Esophagus mucosa (tissue), 1 donor: ENCODE data around the gene LMO1. TPM values are rescaled to one million over a fixed set of nuclear protein-coding genes. Genes with fewer than 3 reads are reported as not detected.
A peak's percentile ranks its signal among the peaks of the same experiment; 100 is the strongest.

Experiments used
- ATAC-seq: fragments of 200-7000 bp; cut with Tn5 transposase; one replicate; pipeline ENCODE4 v1.9.1; 2020
- total RNA-seq: library from RNA; stranded (reverse); gene quantifications from one replicate; pipeline ENCODE4 v1.2.4, GENCODE V29; 2023
- donor health status: DM: yes; HTN: yes; CAD: no.

The LMO1 gene
- total RNA-seq, 1 donor from 2014 or later: not detected

DNA sequence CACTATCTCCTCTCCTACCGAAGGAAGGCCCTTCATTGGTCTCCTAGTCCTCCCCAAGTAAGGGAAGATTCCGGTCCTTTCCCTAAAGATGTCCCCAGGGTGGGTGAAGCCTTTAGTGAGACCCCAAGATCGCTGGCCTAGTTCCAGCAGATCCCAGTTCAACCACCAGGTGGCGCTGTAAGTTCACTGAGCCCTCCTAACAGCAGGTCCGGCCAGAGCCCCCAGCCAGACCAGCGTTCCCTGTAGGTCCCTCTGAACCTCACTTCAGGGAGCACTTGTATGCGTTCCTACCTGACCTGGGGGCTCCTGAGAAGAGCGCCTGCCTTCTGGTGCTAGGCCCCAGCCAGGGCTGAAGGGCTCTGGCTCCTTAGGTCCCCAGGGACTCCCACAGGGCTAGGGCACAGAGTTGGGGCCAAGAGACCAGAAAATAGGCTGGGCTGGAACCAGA lies 38.1 kb downstream of the LMO1 start:
- ATAC-seq: no peak

DNA sequence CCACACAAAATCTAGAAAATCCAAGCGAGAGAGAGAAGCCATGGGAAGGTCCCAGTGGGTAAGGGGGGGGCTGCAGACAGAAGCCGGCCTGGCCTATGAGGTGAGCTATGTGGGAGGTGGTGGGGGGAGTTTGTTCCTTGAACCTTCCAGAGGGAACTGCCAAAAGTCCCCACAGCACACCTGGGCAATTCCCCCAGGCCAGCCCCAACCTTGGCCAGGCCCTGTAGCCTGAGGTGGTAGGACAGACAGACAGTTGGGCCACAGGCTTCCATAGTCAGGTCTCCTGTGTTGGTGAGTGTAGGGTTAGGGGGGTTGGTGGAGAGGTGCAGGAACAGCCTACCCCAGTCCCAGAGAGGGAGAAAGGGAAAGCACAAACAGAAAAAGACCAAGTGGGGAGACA lies 39.0 kb downstream of the LMO1 start:
- ATAC-seq: no peak

DNA sequence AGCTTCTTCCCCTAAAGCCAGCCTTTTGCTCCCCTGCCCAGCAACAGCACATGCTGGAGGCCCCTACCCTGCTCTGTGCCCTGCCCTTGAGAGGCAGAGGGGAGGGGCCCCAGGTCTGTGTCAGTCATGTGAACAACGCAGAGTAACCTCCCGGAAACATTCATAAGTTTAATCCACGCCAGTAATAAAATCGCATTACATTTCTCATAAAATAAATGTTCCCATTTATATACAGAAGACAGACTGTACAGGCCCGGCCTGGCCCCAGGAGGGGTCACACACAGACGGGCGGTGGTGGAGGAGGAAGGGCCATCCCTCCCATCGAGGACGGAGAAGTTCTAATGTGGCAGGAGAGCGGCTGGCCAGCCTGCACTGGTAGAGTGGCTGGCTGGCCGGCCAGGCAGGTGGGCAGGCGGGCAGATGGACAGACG lies 39.5 kb downstream of the LMO1 start:
- ATAC-seq: no peak

DNA sequence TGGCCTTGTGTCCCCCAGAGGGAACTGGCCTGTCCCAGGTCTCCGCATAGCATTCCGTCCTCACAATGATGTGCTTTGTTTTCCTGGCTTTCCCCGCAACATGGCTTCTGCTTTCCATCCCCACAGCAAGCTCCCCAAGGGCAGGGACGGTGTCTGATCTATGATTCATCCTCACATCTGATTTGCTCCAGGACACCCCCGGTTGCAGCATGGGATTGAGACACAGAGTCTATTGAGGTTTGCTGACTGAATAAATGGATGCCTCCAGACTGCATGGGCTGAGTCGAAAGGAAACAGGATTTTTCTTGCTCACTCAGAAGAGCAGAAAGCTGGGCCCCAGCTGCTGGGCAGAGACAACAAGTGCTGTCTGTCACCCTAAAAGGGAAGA lies 40.2 kb downstream of the LMO1 start:
- no peak for ATAC-seq

DNA sequence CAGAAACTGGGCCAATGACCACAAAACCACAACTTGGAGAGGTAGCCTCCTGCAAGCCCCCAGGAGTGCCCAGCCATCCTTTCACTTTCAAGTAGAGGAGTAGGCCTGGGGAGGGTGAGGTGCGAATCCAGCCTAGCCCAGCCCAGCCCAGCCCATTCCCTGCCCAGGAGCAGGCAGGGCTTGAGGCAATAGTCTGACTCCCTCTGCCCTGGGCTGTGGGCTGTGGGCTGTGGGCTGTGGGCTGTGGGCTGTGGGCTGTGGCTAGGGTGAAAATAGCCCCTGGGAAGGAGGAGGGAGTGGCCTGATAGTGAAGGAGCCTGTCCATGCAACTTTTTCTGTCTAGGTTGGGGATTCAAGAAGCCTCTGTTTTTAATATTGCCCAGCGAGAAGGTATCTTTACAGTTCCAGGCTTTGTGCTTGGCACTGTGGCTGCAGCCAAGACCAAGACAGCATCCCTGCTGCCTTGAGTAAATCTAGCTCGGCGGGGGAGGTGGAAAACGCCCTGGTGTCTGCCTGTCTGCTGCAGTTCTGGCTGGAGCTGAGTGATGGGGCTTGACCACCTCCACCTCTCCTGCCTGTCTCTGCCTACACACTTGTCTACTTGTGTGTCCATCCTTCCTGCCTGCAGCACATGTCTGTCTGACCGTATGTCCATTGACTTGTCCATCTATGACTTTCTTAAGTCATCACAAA lies 40.7 kb downstream of the LMO1 start:
- ATAC-seq: no peak

DNA sequence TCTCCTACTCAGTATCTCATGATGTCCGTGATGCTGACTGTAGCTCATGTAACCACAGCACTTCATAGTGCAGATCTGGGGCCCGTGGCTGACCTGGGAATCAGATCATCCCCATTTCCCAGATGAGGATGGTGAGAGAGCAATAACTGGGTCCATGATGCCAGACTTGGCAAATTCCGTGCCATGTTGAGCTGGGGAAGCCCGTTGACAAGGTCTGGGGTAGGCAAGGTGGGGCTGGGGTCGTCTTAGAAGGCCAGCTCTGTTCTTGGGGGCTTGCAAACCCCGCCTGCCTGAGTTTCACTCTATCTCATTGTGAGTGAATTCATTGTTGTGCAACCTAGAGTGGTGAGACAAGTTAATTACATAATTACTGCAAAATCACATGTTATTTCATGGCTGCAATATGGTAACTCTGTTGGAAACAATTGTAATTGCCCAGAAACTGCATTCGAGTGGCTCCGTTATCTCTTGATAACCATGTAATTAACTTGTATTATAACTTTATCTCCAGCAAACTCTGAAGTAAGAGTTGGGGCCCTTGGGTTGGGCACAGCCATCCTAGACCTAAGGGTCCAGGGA lies 41.7 kb downstream of the LMO1 start:
- no peak for ATAC-seq

DNA sequence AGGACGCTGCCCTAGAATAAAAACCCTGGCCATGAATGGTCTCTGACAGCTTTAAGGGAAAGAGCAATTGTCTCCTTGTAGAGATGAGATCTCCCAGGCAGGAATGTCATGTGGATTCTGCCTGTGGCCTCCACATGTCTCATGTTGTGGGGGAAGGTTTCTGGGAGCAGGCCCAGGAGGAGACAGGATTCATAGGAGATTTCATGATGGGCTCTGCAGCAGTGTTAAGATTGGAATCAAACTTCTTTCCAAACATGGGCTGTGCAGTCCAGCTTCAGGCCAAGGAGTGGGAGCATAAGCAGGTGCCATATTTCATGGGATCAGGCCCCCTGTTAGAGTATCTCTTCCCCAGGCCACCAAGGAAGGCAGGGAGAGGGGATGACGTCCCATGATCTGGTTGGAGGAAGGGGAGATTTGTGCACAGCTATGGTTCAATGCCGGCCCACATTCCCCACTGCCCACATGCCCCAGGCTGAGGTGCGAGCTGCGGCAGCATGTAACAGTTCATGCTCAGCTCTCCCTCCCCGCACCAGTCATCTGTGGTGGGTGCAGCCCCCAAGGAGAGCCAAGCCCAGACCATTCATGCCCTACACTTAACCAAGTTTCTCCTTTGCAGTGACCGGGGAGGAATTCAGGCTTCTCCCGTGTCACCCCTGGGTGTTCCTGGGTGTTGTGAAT lies 42.5 kb downstream of the LMO1 start:
- ATAC-seq: no peak

DNA sequence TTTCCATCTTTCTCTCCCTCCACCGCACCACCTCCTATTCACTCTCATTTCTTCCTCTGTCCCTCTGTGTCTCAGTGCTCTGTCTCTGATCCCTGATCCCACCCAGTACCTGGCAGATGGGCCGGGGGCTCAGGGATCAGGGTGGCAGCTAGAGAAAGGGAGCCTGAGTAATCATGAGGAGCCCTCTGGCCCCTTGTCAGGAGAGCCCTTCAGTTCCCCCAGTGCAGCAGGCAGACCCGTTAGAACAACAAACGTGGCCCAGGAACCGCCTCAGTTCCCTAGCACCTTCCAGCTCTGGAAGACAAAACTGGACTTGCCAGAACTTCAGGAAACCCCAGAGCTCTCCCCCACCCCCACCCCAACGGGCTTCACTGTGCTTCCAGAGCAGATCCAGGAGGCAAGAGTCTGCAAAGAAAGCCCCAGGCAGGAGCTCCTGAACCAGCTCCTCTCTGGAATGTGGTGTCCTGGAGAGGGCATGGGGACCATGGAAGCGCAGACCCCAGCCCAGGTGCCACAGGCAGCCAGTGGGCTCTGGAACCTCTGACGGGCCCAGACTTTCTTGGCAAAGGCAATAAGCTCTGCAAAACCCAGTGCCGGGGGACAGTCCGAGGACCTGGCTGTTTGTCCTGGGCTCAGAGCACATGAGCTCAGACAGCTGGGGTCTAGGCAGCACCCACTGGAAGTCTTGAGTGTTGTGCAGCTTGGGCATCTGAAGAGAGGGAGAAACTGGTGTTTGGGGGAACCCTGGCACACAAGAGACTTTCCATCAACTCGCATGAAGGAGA lies 43.2 kb downstream of the LMO1 start:
- no peak for ATAC-seq

DNA sequence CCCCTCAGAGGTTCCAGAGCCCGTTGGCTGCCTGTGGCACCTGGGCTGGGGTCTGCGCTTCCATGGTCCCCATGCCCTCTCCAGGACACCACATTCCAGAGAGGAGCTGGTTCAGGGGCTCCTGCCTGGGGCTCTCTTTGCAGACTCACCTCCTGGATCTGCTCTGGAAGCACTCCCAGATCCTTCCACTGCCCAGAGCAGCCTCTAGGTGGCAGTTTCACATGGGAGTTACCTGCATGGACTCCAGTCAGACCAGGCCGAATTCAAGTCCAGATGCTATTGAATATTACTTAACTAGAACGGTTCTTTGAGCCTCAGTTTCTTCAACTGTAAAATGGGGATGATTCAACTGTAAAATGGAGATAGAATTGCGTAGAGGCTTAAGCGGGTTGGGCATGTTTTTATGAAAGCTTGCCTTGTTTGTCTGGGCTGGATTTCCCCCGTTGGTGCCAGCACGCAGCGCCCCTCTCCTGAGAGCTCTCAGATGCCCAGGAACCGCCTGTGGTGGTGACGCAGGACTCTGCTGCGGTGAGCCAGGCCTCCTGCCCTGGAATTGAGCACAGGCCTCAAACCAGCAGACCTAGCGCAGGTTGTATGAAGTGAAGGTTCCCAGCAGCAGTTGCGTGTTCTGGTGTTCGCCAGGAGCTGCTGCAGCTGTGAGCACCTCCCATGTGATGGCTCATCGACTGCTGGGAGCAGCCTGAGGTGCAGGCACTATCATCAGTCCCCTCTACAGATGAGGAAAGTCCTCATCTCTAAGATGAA lies 44.2 kb downstream of the LMO1 start:
- peak; percentile 57 for ATAC-seq

DNA sequence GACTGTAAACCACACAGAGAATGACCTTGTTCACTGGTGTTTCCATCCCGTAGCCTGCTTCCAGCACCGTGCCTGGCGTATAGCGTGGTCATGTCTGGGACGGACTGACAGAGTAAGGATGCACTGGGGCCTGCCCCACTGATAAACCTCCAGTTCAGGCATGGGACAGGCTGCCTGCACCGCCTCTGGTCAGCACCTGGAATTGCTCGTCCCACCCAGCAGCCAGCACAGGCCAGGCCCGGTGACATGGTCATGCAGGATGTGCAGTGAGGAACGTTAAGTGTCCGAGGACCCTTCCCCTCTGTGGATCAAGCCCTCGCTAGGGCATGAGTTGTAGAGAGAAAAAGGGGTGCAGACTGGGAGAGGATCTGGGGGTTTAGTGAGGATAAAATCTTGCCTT lies 44.8 kb downstream of the LMO1 start:
- ATAC-seq: no peak

DNA sequence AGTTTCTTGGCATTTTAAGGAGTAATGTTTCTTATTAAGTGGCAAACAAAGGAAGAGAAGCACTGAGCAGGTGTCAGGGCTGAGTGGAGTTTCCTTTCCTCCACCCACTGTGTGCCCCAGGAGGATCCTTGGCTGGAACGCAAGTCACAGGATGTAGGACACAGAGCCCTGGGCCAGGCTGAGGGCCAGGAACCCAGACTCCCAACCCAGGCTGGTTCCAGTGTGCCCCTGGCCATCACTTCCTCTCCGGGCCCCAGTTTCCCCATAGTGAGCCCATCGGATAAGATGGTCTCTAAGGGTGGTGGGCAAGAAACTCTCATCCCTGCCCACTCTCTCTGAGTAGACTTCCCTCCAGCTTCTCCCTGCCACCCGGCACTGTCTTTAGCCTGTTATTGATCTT lies 45.3 kb downstream of the LMO1 start:
- no peak for ATAC-seq

DNA sequence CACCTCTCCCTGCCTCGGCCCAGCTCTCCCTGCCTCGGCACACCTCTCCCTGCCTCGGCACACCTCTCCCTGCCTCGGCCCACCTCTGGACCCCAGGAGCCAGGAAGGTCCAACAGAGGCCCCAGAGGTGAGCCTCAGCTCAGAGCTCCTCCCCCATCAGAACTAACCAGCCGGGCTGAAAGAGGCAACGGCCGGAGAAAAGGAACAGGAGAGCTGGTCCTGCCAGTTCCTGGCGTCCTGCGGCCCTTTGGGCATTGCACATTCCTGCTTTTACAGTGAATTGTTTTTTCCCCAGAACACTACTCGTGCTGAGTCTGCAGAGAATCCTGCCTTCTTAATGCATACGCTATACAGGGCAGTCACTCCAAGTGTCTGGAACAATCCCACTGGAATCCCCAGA lies 45.8 kb downstream of the LMO1 start:
- no peak for ATAC-seq

DNA sequence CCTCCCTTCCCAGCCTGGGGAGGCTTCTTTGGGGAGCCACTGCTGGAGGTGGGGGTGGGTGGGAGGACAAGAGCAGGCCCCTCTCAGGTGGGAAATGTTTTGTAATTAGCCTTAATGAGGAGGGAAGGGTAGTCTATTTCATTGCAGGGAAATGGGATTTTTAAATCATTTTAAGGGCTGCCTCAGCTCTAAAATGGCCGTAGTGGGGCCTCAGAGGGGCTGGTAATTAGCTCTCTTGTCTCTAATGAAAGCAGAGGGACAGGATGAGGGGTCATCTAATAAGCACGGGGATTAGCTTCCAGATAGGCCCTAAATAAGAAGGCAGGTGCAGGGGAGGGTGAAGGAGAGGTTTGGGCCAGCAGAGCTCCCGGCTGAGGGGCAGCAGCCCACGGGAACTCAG lies 46.5 kb downstream of the LMO1 start:
- no peak for ATAC-seq

DNA sequence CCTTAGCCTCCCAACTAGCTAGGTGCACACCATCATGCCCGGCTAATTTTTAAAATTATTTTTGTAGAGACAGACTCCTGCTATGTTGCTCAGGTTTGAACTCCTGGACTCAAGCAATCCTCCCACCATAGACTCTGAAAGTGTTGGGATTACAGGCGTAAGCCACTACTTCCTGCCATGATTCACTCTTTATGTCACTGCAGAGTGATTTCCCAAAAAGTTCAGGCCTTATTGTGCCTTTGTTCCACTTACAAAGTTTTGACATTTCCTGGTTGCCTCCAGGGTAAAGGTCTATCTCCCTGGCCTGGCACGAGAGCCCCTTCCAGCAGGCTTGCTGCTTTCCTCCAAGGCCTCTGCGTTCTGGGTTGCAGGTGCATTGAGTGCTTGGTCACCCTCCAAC lies 50.3 kb downstream of the LMO1 start:
- ATAC-seq: peak; percentile 33

DNA sequence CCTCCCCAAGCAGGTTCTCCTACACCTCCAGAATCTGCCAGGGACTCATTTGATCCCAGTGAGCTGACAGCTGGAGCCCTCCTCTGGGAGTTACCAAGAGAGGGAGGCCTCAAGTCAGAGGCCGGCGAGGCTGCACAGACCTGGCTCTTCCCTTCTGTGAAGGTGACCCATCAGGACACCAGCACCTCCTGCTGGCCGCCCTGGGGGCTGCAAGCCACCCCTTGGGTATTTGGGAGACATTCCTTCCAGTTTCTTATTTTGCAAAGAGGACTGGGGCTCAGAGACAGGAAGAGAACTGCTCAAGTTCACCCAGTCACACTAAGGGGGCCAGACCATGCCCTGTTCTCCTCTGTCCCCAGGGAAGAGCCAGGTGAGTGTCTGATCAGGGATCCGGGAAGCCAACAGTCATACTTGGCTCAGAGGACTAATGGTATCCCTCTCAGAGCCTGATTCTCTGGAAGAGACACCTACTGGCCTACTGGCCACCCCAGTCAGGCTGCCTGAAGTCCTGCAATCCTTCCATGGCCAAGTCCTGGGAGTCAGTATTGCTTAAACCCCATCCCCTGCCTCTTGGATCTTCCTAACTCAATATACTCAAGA lies 54.4 kb downstream of the LMO1 start:
- ATAC-seq: no peak

DNA sequence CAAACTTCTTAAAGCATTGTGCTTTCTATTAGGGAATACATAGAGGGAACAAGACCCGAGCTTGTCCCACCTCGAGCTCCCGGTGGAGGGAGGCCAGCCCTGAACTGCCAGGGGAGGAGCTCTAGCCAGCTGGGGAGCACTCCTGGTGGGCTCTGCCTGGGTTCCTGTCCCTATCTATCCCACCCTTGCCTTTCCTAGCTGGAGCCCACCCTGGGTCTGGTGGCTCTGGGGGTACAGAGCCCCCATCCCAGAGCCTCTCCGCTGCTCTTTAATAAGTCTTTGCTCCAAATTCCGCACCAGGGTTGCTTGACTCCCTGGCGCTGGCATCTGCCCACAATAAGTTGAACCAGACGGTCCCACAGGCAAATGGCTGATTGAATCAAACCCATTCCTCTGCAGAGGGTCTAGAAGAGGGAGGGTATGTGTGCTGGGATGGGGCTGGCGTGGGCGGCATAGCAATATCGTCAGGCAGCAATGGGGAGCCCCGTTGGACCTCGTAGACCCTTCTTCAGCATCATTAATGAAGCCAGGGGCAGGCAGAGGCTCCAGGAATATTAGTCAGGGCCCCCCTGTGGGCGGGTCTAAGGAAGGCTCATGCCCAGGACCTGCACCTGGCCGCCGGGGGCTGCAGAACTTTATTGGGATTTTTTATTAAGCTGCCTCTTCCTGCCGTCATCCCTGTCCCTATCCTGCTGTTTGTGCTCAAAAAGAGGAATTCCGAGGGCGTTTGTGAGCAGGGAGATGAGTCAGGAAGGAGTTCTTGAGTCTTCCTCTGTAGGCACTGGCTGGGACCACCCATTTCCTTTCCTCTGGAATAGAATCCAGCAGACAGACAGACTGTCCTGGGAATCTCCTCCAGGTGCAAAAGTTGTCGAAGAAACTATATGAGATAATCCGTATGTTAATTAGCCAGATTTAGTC lies 56.3 kb downstream of the LMO1 start:
- ATAC-seq: no peak

DNA sequence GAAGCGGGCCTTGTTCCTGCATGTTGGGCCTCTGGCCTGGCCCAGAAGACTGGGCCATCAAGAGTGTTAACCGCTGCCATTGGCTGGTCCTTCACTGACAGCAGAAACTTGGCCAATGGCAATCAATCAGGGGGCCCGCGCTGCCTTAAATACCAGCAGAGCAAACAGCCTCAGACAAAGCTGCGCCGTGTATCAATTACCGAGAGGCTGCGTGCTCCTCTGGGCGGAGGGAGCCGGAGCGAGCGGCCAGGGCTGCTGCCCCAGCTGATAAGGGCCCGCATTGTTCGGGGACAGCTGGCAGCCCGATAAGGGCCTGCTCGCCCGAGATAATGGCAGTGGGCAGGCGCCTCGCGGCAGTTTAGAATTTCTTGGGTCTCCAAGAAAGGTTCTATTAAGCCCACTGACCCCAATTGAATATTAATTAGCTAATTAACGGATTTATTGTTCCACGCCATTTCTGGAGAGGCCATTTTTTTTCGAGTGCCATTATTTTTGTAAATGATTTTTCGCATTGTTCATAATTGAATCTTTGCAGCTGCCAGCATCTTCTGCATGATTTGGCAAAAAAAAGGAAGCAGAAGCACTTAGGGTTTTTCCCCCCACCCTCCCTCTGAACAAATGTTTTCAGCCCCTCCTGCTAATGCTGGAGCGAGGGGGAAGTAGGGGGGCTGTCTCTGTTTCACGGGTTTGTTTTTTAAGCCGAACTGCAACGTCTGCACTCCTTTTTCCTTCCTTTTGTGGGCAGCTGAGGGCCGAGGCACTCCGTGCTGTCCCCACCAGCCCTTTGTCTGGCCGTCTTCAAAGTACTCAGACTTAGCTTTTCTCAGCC lies 57.2 kb downstream of the LMO1 start:
- no peak for ATAC-seq

DNA sequence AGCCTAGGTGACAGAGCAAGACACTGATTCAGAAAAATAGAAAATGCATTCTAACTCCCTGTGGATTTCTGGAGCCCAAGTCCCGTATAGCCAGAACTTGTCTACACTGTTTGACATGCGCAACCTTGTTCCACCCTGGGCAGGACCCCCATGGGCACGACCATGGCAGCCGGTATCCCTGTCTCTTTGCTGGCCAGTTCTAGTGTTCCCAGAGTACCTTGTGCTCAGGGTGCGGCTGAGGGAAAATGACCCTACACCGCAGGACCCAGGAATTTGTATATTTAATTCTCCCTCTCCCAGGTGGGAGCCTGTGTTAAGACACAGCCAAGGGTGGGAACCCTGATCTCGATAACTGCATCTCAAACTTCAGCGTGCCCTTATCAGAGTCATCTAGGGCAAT lies 58.1 kb downstream of the LMO1 start:
- no peak for ATAC-seq

DNA sequence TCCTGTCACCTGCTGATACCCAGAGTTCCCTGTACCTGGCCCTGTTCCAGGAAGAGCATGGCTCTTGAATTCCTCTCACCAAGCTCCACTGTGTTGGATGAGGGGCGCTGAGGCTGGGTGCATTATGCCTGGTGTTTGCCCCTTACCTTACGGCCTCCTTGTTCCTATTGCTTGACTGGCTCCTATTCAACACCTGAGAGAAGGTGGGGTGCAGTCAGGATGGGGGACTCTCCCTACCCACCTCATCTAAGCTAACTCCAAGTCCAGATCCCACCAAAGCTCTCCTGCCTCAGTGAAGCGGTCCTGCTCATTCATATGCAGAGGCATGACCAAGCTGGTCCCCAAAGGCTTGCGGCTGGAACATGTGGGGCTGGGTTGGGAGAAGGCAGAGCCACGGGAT lies 59.1 kb downstream of the LMO1 start:
- ATAC-seq: no peak

DNA sequence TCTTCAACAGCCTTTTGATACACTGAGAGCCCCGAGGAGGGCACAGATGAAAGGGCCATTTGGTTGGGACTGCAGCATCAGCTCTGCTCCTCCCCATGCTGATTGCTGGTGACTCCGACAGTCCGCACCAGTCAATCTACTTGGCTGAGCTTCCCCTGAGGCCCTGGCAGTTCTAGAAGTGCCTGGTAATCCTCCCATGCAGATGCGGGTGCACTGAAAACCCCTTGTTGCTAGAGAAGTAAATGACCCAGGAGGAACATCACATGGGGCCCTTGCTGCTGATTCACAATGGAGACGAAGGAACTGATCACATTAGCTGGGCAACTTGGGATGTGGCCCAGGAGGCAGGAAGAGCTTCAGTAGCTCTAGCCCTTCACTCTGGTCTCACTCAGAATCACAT lies 59.7 kb downstream of the LMO1 start:
- no peak for ATAC-seq
